WERI-Rb-1 (cell line): ENCODE results near the gene PCDHAC1.
"Not testable (repeated sequence)": the region's sequence is repeated elsewhere in the genome, so short reads cannot be mapped to it uniquely, and the experiment has no call there.

Source experiments
- DNase-seq: peaks from one replicate; pipeline ENCODE4 v3.0.0-alpha.2; 2020
- H3K27ac ChIP-seq: fragments of 250-450 bp; sonication (Bioruptor Pico); 2 replicates; pipeline ENCODE4 v1.5.1; 2020; ENCODE audit warnings: mild to moderate bottlenecking, moderate library complexity
- H3K27me3 ChIP-seq: fragments of 250-450 bp; sonication (Bioruptor Pico); 2 replicates; pipeline ENCODE4 v1.5.1; 2021; ENCODE audit warnings: mild to moderate bottlenecking, low read depth, moderate library complexity; ENCODE audit not compliant: insufficient read depth, severe bottlenecking
- H3K36me3 ChIP-seq: fragments of 250-450 bp; sonication (Bioruptor Pico); 2 replicates; pipeline ENCODE4 v1.5.1; 2020; ENCODE audit warnings: mild to moderate bottlenecking, moderate library complexity
- H3K4me3 ChIP-seq: 2 replicates; pipeline ENCODE4 v1.5.1; 2011; ENCODE audit warnings: low read depth, mild to moderate bottlenecking, control low read depth, low read length
- H3K9me3 ChIP-seq: fragments of 250-450 bp; sonication (Bioruptor Pico); 2 replicates; pipeline ENCODE4 v1.5.1; 2021; ENCODE audit warnings: mild to moderate bottlenecking, moderate library complexity; ENCODE audit not compliant: severe bottlenecking
- TF ChIP-seq, protein P1 (sequence below): IDR thresholded peaks from 2 replicates; pipeline ENCODE4 v1.5.1; 2011; ENCODE audit warnings: low read depth, mild to moderate bottlenecking, control low read depth, inconsistent platforms, low read length

The PCDHAC1 gene, protein sequence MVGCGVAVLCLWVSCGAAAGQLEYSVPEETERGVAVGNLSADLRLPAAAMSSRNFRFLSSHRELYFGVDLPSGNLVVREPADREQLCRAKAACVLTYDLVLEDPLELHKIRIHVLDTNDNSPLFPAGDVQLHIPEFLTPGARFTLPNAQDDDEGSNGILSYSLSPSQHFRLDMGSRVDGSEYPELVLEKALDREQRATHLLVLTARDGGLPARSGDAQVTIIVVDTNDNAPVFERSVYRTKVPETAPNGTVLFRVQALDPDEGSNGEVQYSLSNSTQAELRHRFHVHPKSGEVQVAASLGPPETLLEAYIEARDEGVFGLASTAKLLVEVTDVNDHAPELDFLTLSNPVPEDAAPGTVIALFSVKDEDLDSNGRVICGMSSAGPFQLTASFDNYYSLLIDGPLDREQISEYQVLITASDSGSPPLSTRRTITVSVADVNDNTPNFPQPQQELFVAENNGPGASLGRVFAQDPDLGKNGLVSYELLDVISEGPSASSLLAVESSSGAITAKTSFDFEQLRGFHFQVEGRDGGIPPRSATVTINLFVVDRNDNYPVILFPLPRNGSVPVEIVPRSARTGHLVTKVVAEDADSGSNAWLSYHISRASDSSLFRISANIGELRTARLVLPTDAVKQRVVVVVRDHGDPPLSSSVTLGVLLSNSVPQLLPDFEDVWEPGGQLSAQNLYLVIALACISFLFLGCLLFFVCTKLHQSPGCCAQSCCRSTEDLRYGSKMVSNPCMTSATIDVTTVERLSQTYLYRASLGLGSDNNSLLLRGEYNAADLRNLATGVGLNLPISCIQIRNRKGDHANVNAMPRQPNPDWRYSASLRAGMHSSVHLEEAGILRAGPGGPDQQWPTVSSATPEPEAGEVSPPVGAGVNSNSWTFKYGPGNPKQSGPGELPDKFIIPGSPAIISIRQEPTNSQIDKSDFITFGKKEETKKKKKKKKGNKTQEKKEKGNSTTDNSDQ

DNA sequence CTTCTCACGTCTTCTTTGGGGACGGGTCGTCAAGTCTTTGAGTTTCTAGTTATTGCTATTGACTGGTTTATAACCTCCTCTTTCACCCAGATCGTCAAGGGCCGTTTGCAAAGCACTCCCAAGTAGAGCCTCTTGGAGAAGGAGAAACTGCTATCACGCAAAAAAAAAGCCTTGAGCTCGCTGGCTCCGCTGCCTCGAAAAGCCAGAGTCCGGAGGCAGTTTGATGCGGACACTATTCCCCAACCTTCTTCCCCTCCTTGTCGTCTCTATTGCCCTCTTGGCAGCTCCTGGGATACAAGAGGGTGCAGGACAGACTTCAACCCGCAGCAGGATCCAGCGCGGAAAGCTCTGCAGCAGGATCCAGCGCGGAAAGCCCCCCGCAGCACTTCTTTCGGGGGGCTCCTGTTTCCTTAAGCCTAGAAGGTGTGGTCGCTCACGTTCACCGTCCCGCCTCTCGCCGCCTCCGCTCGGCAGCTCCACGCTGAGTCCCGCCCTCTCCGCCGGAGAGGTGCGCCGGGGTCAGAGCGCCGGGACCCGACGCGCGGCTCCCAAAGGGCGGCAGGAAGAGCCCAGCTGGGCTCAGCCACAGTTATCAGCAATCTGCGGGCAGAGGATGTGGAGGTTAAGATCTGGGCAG is at the start of gene PCDHAC1:
Gene PCDHAC1, plus strand, starts transcription at position 494 of the 637 bp plus-strand sequence. CDS start 594 bp downstream, outside the sequence.
- DNase-seq: peak; percentile 67
- H3K4me3 ChIP-seq: peak within 1 kb of the TSS; percentile 61
- no peaks in the 10 kb centered on the region for H3K9me3 ChIP-seq
- H3K27me3 ChIP-seq: no peaks in the 10 kb centered on the region
- H3K36me3 ChIP-seq: peaks cover 2% of the 10 kb centered on the region; the same call in 1 of the 2 replicates
- H3K27ac ChIP-seq: peak within 1 kb of the TSS; percentile 55
- TF ChIP-seq, protein P1, sequence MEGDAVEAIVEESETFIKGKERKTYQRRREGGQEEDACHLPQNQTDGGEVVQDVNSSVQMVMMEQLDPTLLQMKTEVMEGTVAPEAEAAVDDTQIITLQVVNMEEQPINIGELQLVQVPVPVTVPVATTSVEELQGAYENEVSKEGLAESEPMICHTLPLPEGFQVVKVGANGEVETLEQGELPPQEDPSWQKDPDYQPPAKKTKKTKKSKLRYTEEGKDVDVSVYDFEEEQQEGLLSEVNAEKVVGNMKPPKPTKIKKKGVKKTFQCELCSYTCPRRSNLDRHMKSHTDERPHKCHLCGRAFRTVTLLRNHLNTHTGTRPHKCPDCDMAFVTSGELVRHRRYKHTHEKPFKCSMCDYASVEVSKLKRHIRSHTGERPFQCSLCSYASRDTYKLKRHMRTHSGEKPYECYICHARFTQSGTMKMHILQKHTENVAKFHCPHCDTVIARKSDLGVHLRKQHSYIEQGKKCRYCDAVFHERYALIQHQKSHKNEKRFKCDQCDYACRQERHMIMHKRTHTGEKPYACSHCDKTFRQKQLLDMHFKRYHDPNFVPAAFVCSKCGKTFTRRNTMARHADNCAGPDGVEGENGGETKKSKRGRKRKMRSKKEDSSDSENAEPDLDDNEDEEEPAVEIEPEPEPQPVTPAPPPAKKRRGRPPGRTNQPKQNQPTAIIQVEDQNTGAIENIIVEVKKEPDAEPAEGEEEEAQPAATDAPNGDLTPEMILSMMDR: no peak

DNA sequence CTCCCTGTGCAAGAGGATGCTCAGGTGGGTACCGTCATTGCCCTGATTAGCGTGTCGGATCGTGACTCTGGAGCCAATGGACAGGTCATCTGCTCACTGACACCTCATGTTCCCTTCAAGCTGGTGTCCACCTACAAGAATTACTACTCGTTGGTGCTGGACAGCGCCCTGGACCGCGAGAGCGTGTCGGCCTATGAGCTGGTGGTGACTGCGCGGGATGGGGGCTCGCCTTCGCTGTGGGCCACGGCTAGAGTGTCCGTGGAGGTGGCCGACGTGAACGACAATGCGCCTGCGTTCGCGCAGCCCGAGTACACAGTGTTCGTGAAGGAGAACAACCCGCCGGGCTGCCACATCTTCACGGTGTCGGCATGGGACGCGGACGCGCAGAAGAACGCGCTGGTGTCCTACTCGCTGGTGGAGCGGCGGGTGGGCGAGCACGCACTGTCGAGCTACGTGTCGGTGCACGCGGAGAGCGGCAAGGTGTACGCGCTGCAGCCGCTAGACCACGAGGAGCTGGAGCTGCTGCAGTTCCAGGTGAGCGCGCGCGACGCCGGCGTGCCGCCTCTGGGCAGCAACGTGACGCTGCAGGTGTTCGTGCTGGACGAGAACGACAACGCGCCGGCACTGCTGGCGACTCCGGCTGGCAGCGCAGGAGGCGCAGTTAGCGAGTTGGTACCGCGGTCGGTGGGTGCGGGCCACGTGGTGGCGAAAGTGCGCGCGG is 49.4 kb upstream of the PCDHAC1 start:
- H3K9me3 ChIP-seq, H3K27me3 ChIP-seq, H3K4me3 ChIP-seq, H3K36me3 ChIP-seq, H3K27ac ChIP-seq, DNase-seq: not testable (repeated sequence)

DNA sequence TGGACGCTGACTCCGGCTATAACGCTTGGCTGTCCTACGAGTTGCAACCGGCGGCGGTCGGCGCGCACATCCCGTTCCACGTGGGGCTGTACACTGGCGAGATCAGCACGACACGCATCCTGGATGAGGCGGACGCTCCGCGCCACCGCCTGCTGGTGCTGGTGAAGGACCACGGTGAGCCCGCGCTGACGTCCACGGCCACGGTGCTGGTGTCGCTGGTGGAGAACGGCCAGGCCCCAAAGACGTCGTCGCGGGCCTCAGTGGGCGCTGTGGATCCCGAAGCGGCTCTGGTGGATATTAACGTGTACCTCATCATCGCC is 48.9 kb upstream of the PCDHAC1 start:
- Histone ChIP-seq H3K27me3 (no peaks in the 10 kb centered on the region), H3K9me3 (no peaks in the 10 kb centered on the region), H3K4me3 (no peak overlapping the region), H3K27ac (no peak overlapping the region), H3K36me3 (peaks cover 10% of the 10 kb centered on the region)
- TF ChIP-seq, protein P1: no peak
- no peak for DNase-seq

DNA sequence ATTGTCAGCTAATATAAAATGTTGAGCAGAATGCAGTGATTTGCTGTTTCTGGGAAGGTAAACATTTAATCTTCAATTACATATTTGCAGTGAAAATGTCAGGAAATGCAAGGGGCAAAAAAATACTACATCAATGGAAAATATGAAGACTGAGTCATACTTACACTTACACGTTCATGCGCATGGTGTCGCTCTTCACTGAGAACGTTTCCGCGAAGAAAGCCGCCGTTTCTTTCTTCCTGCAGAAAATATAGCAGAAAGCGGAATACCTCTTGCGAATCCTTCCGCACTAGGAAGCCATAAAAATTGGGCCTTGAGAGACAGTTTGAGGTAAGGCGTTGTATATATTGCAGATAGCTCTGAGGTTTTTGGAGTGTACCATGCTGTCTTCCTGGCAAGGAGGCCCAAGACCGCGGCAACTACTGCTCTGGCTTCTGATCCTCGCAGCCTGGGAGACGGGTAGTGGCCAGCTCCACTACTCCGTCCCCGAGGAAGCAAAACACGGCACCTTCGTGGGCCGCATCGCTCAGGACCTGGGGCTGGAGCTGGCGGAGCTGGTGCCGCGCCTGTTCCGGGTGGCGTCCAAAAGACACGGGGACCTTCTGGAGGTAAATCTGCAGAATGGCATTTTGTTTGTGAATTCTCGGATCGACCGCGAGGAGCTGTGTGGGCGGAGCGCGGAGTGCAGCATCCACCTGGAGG is 44.1 kb upstream of the PCDHAC1 start, which contains the start of gene PCDHA13:
Gene PCDHA13, plus strand, starts transcription at position 236 of the 702 bp plus-strand sequence. Its CDS starts 145 bp downstream, at position 381.
- H3K27ac ChIP-seq: peak within 1 kb of the TSS; percentile 55
- DNase-seq: peak; percentile 62
- H3K4me3 ChIP-seq: peak within 1 kb of the TSS; percentile 56

DNA sequence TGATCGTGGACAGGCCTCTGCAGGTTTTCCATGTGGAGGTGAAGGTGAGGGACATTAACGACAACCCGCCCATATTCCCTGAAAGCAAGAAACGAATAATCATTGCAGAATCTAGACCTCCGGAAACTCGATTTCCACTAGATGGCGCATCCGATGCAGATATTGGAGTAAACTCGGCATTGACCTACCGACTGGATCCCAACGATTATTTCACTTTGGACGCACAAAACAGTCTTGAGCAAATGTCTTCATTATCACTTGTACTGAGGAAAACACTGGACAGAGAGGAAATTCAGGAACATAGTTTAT is 43.6 kb upstream of the PCDHAC1 start:
- peak overlapping the region; percentile 56 for H3K4me3 ChIP-seq
- no peaks in the 10 kb centered on the region for H3K27me3 ChIP-seq
- peak overlapping the region; percentile 55 for H3K27ac ChIP-seq
- no peaks in the 10 kb centered on the region for H3K9me3 ChIP-seq
- DNase-seq: peak; percentile 79
- TF ChIP-seq, protein P1: peak; percentile 68
- no peaks in the 10 kb centered on the region; the same call in none of the 2 replicates for H3K36me3 ChIP-seq

More for the DNA sequence above, 44.1 kb upstream of the PCDHAC1 start, which contains the start of gene PCDHA13:
- Histone ChIP-seq H3K36me3 (no peaks in the 10 kb centered on the region; the same call in none of the 2 replicates), H3K27me3 (no peaks in the 10 kb centered on the region), H3K9me3 (no peaks in the 10 kb centered on the region)
- TF ChIP-seq, protein P1: peak; percentile 67
